Naive thymus-derived CD4-positive, alpha-beta T cell (primary cell): Measurements from ENCODE around the gene GPR55. TPM values are rescaled to one million over a fixed set of nuclear protein-coding genes. Genes with fewer than 3 reads are reported as not detected.

Source experiments
- ATAC-seq: fragments of 150-1000 bp; cut with Tn5 transposase; 2 replicates; pipeline ENCODE4 v1.10.0; 2021; ENCODE audit warnings: mild to moderate bottlenecking, moderate library complexity
- CTCF ChIA-PET: fragments of 350-600 bp; sonication (Branson Sonifier 250); formaldehyde crosslinking; loops from one replicate; lab custom pipeline; 2021; ENCODE audit warnings: antibody characterized with exemption; lab: Charles Lee
- POLR2A ChIA-PET: fragments of 350-600 bp; sonication (Branson Sonifier 250); formaldehyde crosslinking; loops from one replicate; lab custom pipeline; 2021; ENCODE audit warnings: antibody characterized with exemption, inconsistent platforms; lab: Charles Lee
- DNase-seq, 9 donors: peaks; one replicate each; pipeline versions ENCODE4 v3.0.0 to v3.0.0-alpha.2; 2020 to 2022; ENCODE audit warnings: mixed read lengths in 1 of 9
- H3K27ac ChIP-seq: one replicate; pipeline ENCODE4 v1.7.0; 2013; ENCODE audit warnings: mild to moderate bottlenecking, low read depth, low read length, moderate library complexity
- H3K27me3 ChIP-seq, 2 donors: one replicate each; pipeline ENCODE4 v1.7.0; 2013; ENCODE audit warnings: low read length in 2 of 2, mild to moderate bottlenecking in 2 of 2, moderate library complexity in 2 of 2; ENCODE audit not compliant: control insufficient read depth in 2 of 2, insufficient read depth in 2 of 2
- H3K36me3 ChIP-seq, 3 experiments: 1 replicate in 2 of 3; 2 replicates in 1 of 3; pipeline ENCODE4 v1.7.0; 2013; ENCODE audit warnings: low read length in 3 of 3, mild to moderate bottlenecking in 3 of 3, moderate library complexity in 1 of 3; ENCODE audit not compliant: insufficient read depth in 3 of 3, control insufficient read depth in 2 of 3
- H3K4me1 ChIP-seq, 2 donors: one replicate each; pipeline ENCODE4 v1.7.0; 2013; ENCODE audit warnings: low read length in 2 of 2, mild to moderate bottlenecking in 2 of 2, moderate library complexity in 1 of 2; ENCODE audit not compliant: control insufficient read depth in 2 of 2, insufficient read depth in 2 of 2
- H3K4me3 ChIP-seq: 2 replicates; pipeline ENCODE4 v1.7.0; 2013; ENCODE audit warnings: mild to moderate bottlenecking, low read length
- H3K9me3 ChIP-seq, 3 experiments: 1 replicate in 2 of 3; 2 replicates in 1 of 3; pipeline ENCODE4 v1.7.0; 2013; ENCODE audit warnings: low read length in 3 of 3; ENCODE audit not compliant: control insufficient read depth in 2 of 3
- H3K27ac Mint-ChIP-seq, 9 donors: one replicate each; pipeline ENCODE4 v1.8.0; 2020 to 2022; ENCODE audit warnings: mixed read lengths in 9 of 9, mild to moderate bottlenecking in 8 of 9, moderate library complexity in 5 of 9, inconsistent platforms in 2 of 9
- H3K27me3 Mint-ChIP-seq, 5 donors: one replicate each; pipeline ENCODE4 v1.8.0; 2021 to 2022; ENCODE audit warnings: mixed read lengths in 5 of 5, mild to moderate bottlenecking in 1 of 5
- H3K36me3 Mint-ChIP-seq, 5 donors: one replicate each; pipeline ENCODE4 v1.8.0; 2020 to 2022; ENCODE audit warnings: mixed read lengths in 5 of 5, mild to moderate bottlenecking in 3 of 5, inconsistent platforms in 1 of 5
- H3K4me1 Mint-ChIP-seq, 7 donors: one replicate each; pipeline ENCODE4 v1.8.0; 2020 to 2022; ENCODE audit warnings: mixed read lengths in 7 of 7, mild to moderate bottlenecking in 3 of 7, inconsistent platforms in 1 of 7
- H3K4me3 Mint-ChIP-seq, 10 donors: one replicate each; pipeline ENCODE4 v1.8.0; 2020 to 2022; ENCODE audit warnings: mild to moderate bottlenecking in 10 of 10, mixed read lengths in 10 of 10, moderate library complexity in 6 of 10, inconsistent platforms in 2 of 10
- H3K9me3 Mint-ChIP-seq, 11 donors: one replicate each; pipeline ENCODE4 v1.8.0; 2020 to 2022; ENCODE audit warnings: mixed read lengths in 11 of 11, mild to moderate bottlenecking in 4 of 11, inconsistent platforms in 1 of 11, moderate library complexity in 1 of 11
- intact Hi-C, 2 donors: fragments of 100-400 bp; cut with micrococcal nuclease; formaldehyde crosslinking; loops; one replicate each; pipeline ENCODE4 v1.15.1; 2023
- polyA plus RNA-seq, 2 donors: library from polyadenylated mRNA; unstranded; fragments of 300-500 nt; fragmentation: Illumina TruSeq; gene quantifications; one replicate each; pipeline ENCODE4 v1.2.3, GENCODE V29; 2021
- total RNA-seq, 6 experiments: library from RNA in 5 of 6; stranded (reverse) in 5 of 6; gene quantifications; 1 replicate in 5 of 6; 2 replicates in 1 of 6; pipeline ENCODE4 v1.2.3 and lab custom pipeline; 2021 to 2026

The GPR55 gene
- total and polyA plus RNA-seq, 7 experiments from 2014 or later: 1.3 to 8.8 (median 1.6) TPM

GRCh38 chr2:230872968-230873660, 51.9 kb downstream of the GPR55 start:
- H3K9me3 Mint-ChIP-seq: no peaks in the 10 kb centered on the region
- Histone ChIP-seq H3K27ac (no peak overlapping the region), H3K9me3 (no peaks in the 10 kb centered on the region), H3K36me3 (peaks cover 0 to 32% (median 3%) of the 10 kb centered on the region in 3 experiments), H3K27me3 (no peaks in the 10 kb centered on the region), H3K4me1 (peaks cover 6 to 15% of the 10 kb centered on the region in 2 donors), H3K4me3 (no peak overlapping the region)
- ATAC-seq (no peak), DNase-seq (peak in 1 of 9 donors; percentile 18)
- H3K4me3 Mint-ChIP-seq: no peak overlapping the region
- peaks cover 0 to 4% (median 0%) of the 10 kb centered on the region in 5 donors for H3K27me3 Mint-ChIP-seq
- intact Hi-C loops: no loop called here
- H3K4me1 Mint-ChIP-seq: peaks cover 0 to 29% (median 17%) of the 10 kb centered on the region in 7 donors
- CTCF ChIA-PET: no interaction called here
- peaks cover 0 to 8% (median 0%) of the 10 kb centered on the region in 5 donors for H3K36me3 Mint-ChIP-seq
- POLR2A ChIA-PET: no interaction called here
- peak overlapping the region in 1 of 9 donors; percentile 1 for H3K27ac Mint-ChIP-seq

GRCh38 chr2:230872151-230872967, 52.7 kb downstream of the GPR55 start:
- Mint-ChIP-seq H3K36me3 (peaks cover 0 to under 1% (median 0%) of the 10 kb centered on the region in 5 donors), H3K4me3 (no peak overlapping the region), H3K27ac (peak overlapping the region in 1 of 9 donors; percentile 1), H3K9me3 (no peaks in the 10 kb centered on the region), H3K4me1 (peaks cover 0 to 22% (median 15%) of the 10 kb centered on the region in 7 donors), H3K27me3 (peaks cover 0 to 5% (median 0%) of the 10 kb centered on the region in 5 donors)
- intact Hi-C loops: no loop called here
- POLR2A ChIA-PET: no interaction called here
- CTCF ChIA-PET: no interaction called here
- no peak for ATAC-seq
- DNase-seq: peak in 1 of 9 donors; percentile 16
- Histone ChIP-seq H3K27ac (no peak overlapping the region), H3K36me3 (peaks cover 0 to 25% (median 3%) of the 10 kb centered on the region in 3 experiments), H3K4me1 (peaks cover 3 to 9% of the 10 kb centered on the region in 2 donors), H3K27me3 (no peaks in the 10 kb centered on the region), H3K9me3 (no peaks in the 10 kb centered on the region), H3K4me3 (no peak overlapping the region)

DNA sequence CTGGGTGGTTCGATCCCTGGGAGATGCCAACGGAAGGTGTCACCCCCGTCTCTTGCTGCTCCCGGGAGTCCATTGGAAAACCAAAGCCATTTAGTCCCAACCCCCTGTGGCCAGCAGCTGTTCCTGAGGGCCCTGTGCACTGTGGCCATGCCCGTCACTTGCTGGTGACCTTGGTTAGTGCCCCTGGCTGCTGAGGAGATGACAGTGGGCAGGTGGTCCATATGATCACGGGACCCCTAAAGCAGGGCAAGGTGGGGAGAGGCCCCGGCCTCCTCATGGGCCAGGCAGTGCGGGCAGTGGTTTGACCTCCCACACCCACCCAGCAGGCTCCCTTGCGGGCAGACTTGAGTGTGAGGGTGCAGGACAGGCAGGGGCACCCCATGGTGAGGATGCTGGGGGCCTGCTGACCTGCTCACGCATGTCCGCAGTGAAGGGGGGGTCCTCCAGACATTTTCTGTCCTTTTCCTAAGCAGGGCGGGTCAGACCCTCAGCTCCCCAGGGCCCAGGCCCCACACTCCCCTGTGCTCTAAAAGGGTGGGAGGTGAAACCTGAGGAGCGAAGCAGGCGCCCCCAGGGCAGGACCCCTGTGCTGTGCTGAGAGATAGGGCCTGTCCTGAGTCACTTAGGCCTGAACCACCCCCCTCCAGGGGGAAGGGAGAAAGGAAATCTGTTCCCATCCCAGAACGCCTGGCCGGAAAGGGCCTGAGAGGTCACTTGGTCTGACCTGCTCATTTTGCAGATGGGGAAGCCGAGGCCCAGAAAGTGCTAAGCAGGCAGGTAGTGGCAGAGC, 53.5 kb downstream of the GPR55 start:
- Histone ChIP-seq H3K4me3 (no peak overlapping the region), H3K4me1 (peaks cover 7 to 8% of the 10 kb centered on the region in 2 donors), H3K9me3 (no peaks in the 10 kb centered on the region), H3K27me3 (no peaks in the 10 kb centered on the region), H3K36me3 (peaks cover 0 to 17% (median 0%) of the 10 kb centered on the region in 3 experiments), H3K27ac (no peak overlapping the region)
- Mint-ChIP-seq H3K36me3 (no peaks in the 10 kb centered on the region), H3K9me3 (no peaks in the 10 kb centered on the region), H3K4me3 (no peak overlapping the region), H3K27ac (no peak overlapping the region), H3K4me1 (peaks cover 6 to 29% (median 21%) of the 10 kb centered on the region in 7 donors), H3K27me3 (peaks cover 0 to 12% (median 0%) of the 10 kb centered on the region in 5 donors)
- CTCF ChIA-PET: interaction anchor here (0.6 kb wide), 1 partner anchor 42 kb away, joined by 3 read pairs; no protein-coding TSS in a partner anchor
- DNase-seq: peak in 1 of 9 donors; percentile 9
- intact Hi-C loops: no loop called here
- POLR2A ChIA-PET: no interaction called here
- no peak for ATAC-seq

- peaks cover 13 to 15% of the 10 kb centered on the region in 2 donors for H3K4me1 ChIP-seq
- CTCF ChIA-PET: interaction anchor here (0.6 kb wide), 1 partner anchor 43 kb away, joined by 3 read pairs; no protein-coding TSS in a partner anchor
- H3K27ac Mint-ChIP-seq: peak overlapping the region in 2 of 9 donors; percentile 38 to 57
Measured at GRCh38 chr2:230870544-230871360, 54.3 kb downstream of the GPR55 start.

GRCh38 chr2:230869914-230870543, 55.0 kb downstream of the GPR55 start:
- Histone ChIP-seq H3K4me1 (peaks cover 18 to 20% of the 10 kb centered on the region in 2 donors), H3K4me3 (no peak overlapping the region), H3K9me3 (no peaks in the 10 kb centered on the region), H3K27ac (no peak overlapping the region), H3K27me3 (no peaks in the 10 kb centered on the region), H3K36me3 (peaks cover 0 to 10% (median 0%) of the 10 kb centered on the region in 3 experiments)
- no peak for ATAC-seq
- Mint-ChIP-seq H3K9me3 (no peaks in the 10 kb centered on the region), H3K4me1 (peaks cover 6 to 37% (median 28%) of the 10 kb centered on the region in 7 donors), H3K27ac (peak overlapping the region in 1 of 9 donors; percentile 19), H3K36me3 (no peaks in the 10 kb centered on the region), H3K4me3 (peak overlapping the region in 1 of 10 donors; percentile 21), H3K27me3 (peaks cover 0 to 23% (median 0%) of the 10 kb centered on the region in 5 donors)
- DNase-seq: no peak
- intact Hi-C loops: no loop called here
- ChIA-PET CTCF (no interaction called here), POLR2A (no interaction called here)

More at GRCh38 chr2:230870544-230871360, 54.3 kb downstream of the GPR55 start:
- intact Hi-C loops: no loop called here
- POLR2A ChIA-PET: no interaction called here
- Mint-ChIP-seq H3K4me1 (peaks cover 6 to 37% (median 28%) of the 10 kb centered on the region in 7 donors), H3K9me3 (no peaks in the 10 kb centered on the region), H3K36me3 (no peaks in the 10 kb centered on the region), H3K27me3 (peaks cover 0 to 17% (median 0%) of the 10 kb centered on the region in 5 donors), H3K4me3 (no peak overlapping the region)
- Histone ChIP-seq H3K36me3 (peaks cover 0 to 12% (median 0%) of the 10 kb centered on the region in 3 experiments), H3K9me3 (no peaks in the 10 kb centered on the region), H3K4me3 (no peak overlapping the region), H3K27ac (no peak overlapping the region), H3K27me3 (no peaks in the 10 kb centered on the region)
- ATAC-seq: no peak
- DNase-seq: peak in 1 of 9 donors; percentile 17
